Gastrocnemius medialis (tissue), 4 donors: ENCODE measurements around the gene FAM163B.

ENCODE experiments used
- POLR2A ChIP-seq, 2 donors: fragments of 450-650 bp; IDR thresholded peaks; one replicate each; pipeline ENCODE4 v1.6.1; 2017; ENCODE audit warnings: antibody characterized with exemption in 2 of 2, mild to moderate bottlenecking in 2 of 2, moderate library complexity in 2 of 2
- TF ChIP-seq, protein P1 (sequence below), 5 experiments: fragments of 450-650 bp in 3 of 5; fragments of 200-600 bp in 2 of 5; sonication (generic) in 2 of 5; IDR thresholded peaks in 4 of 5; conservative IDR thresholded peaks in 1 of 5; 1 replicate in 4 of 5; 2 replicates in 1 of 5; pipeline ENCODE4 v1.5.1; 2016 to 2019; ENCODE audit warnings: antibody characterized with exemption in 5 of 5, mild to moderate bottlenecking in 3 of 5, moderate library complexity in 3 of 5

DNA sequence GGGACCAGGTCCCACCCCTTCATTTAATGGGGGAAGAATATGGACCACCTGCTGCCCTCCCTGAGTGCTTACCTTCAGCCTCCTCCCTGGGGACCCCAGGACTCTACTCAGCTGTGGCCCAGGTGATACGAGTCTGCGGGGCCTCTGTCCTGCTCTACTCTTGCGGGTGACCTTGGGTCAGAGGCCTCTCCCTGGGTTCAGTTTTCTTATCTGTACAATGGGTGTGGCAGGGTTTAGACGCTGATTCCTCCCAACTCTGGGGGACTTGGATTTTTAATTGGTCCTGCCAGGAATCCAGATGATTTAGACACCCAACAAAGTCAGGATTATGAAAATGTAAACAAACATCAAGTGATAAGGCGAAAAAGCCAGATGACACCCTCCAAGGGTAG is 25.0 kb downstream of the FAM163B start:
- TF ChIP-seq, protein P1, sequence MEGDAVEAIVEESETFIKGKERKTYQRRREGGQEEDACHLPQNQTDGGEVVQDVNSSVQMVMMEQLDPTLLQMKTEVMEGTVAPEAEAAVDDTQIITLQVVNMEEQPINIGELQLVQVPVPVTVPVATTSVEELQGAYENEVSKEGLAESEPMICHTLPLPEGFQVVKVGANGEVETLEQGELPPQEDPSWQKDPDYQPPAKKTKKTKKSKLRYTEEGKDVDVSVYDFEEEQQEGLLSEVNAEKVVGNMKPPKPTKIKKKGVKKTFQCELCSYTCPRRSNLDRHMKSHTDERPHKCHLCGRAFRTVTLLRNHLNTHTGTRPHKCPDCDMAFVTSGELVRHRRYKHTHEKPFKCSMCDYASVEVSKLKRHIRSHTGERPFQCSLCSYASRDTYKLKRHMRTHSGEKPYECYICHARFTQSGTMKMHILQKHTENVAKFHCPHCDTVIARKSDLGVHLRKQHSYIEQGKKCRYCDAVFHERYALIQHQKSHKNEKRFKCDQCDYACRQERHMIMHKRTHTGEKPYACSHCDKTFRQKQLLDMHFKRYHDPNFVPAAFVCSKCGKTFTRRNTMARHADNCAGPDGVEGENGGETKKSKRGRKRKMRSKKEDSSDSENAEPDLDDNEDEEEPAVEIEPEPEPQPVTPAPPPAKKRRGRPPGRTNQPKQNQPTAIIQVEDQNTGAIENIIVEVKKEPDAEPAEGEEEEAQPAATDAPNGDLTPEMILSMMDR (IDR thresholded peaks at IDR 0.05 in 4 of 5, conservative IDR thresholded peaks at IDR 0.05 in 1 of 5) = no peak
- TF ChIP-seq POLR2A (IDR thresholded peaks at IDR 0.05) = no peak
